Measurements from ENCODE around the gene DDX20. TPM values are rescaled to one million over a fixed set of nuclear protein-coding genes. Genes with fewer than 3 reads are reported as not detected.
A peak's percentile ranks its signal among the peaks of the same experiment; 100 is the strongest.
"Not testable (repeated sequence)": the region's sequence is repeated elsewhere in the genome, so short reads cannot be mapped to it uniquely, and the experiment has no call there.

Gene DDX20
- total RNA-seq, 1 donor from 2014 or later = 13.2 TPM

DNA sequence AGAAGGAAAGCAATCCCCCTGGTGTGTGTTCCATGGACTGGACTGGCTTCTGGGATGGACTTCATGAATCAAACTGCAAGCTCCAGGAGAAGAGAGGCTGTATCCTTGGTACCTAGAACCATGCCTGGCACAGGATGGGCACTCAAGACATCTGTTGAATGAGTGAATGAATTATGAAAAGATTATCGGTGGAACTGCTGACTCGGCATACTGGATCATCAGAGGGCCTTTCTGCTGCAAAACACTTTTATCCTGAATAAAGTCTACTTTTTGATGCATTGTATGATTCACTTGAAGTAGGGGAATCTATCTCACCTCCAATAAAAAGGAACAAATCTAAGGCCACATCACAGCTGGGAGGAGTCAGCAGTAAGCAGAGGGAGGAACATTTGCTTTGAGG is 42.9 kb downstream of the DDX20 start:
- TF ChIP-seq, protein P1, sequence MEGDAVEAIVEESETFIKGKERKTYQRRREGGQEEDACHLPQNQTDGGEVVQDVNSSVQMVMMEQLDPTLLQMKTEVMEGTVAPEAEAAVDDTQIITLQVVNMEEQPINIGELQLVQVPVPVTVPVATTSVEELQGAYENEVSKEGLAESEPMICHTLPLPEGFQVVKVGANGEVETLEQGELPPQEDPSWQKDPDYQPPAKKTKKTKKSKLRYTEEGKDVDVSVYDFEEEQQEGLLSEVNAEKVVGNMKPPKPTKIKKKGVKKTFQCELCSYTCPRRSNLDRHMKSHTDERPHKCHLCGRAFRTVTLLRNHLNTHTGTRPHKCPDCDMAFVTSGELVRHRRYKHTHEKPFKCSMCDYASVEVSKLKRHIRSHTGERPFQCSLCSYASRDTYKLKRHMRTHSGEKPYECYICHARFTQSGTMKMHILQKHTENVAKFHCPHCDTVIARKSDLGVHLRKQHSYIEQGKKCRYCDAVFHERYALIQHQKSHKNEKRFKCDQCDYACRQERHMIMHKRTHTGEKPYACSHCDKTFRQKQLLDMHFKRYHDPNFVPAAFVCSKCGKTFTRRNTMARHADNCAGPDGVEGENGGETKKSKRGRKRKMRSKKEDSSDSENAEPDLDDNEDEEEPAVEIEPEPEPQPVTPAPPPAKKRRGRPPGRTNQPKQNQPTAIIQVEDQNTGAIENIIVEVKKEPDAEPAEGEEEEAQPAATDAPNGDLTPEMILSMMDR (IDR thresholded peaks at IDR 0.05; ENCODE audit: insufficient read depth, low read length, severe bottlenecking) = no peak
- Histone ChIP-seq H3K36me3 (ENCODE audit: control insufficient read depth, insufficient read depth, low read length) (no peaks in the 10 kb centered on the region), H3K27me3 (ENCODE audit: control insufficient read depth, insufficient read depth, low read length) (no peaks in the 10 kb centered on the region), H3K4me3 (ENCODE audit: low read depth, low read length) (no peak overlapping the region)
- FAIRE-seq = no peak
- no peak for DNase-seq (ENCODE audit: low read depth)

DNA sequence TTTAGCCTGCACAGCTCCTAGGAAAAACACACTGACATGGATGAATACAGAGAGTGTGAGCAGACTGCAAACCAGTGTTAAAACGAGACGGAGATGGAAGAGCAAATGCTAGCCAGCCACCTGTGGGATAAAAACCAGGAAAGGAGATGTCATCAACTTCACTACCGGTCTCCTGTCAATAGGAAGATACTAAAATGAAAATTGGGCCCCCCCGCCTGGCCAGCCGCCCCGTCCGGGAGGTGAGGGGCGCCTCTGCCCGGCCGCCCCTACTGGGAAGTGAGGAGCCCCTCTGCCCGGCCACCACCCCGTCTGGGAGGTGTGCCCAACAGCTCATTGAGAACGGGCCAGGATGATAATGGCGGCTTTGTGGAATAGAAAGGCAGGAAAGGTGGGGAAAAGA is 44.0 kb downstream of the DDX20 start:
- FAIRE-seq; H3K27me3 ChIP-seq (ENCODE audit: control insufficient read depth, insufficient read depth, low read length); DNase-seq (ENCODE audit: low read depth); H3K36me3 ChIP-seq (ENCODE audit: control insufficient read depth, insufficient read depth, low read length); H3K4me3 ChIP-seq (ENCODE audit: low read depth, low read length): not testable (repeated sequence)

DNA sequence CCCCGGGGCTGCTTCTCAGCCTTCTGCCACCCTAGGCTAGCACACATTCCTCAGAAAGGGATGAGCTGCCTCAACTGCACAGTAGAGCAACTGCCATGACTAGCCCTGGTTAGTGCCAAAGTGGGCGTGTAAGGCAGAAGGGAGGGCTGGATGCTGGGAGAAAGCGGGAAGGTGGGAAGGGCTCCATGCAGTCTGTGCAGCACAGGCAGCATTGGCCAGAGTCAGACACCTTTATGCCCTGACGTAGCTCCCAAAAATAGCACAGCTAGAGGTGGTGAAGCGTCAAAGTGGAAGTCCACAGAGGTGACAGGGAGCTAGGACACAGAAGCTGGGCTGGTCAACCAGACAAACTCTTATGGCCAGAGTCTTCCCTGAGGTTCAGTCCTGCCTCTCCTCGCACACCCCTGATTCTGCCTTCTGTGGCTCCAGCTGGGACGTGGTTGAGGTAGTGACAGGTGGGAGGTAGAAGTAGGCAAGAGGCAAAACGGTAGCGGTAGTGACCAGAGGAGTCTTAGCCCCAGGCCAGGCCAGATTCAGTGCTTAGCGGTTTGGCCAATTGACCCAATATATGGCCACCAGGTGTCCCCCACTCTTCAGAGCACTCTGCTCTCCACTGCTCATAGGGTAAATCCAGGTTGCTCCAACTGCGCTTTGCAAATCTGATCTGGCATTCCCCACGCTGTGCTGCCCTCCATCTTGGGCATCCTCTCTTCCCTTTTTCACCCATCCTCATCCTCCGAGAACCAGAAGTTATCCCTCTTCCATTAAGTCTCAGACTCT is 45.6 kb downstream of the DDX20 start:
- DNase-seq (ENCODE audit: low read depth) (no peak), FAIRE-seq (no peak)
- no peaks in the 10 kb centered on the region for H3K36me3 ChIP-seq (ENCODE audit: control insufficient read depth, insufficient read depth, low read length)
- H3K4me3 ChIP-seq (ENCODE audit: low read depth, low read length) = no peak overlapping the region
- peaks cover 2% of the 10 kb centered on the region for H3K27me3 ChIP-seq (ENCODE audit: control insufficient read depth, insufficient read depth, low read length)
- TF ChIP-seq, protein P1 (IDR thresholded peaks at IDR 0.05; ENCODE audit: insufficient read depth, low read length, severe bottlenecking) = peak; percentile 14

DNA sequence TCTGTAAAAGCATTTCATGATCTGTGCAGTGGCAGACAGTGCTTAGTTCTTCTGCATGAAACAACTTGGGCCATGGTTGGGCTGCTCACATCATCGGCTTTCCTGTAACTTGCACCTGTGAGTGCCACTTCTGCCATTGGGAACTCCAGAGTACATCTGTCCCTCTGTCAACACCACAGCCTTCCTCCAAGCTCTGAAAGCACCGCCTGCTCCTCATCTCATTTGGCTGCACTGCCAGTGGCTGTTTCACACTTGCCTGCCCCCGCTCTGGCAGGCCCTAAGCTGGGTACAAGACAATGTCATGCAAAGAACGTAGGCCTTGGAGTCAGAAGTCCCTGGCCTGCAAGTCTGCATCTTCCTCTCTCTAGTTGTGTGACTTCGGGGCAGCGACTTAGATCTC is 46.4 kb downstream of the DDX20 start:
- H3K4me3 ChIP-seq (ENCODE audit: low read depth, low read length) = no peak overlapping the region
- peaks cover 2% of the 10 kb centered on the region for H3K27me3 ChIP-seq (ENCODE audit: control insufficient read depth, insufficient read depth, low read length)
- no peaks in the 10 kb centered on the region for H3K36me3 ChIP-seq (ENCODE audit: control insufficient read depth, insufficient read depth, low read length)
- TF ChIP-seq, protein P1 (IDR thresholded peaks at IDR 0.05; ENCODE audit: insufficient read depth, low read length, severe bottlenecking) = no peak
- DNase-seq (ENCODE audit: low read depth) (no peak), FAIRE-seq (no peak)

DNA sequence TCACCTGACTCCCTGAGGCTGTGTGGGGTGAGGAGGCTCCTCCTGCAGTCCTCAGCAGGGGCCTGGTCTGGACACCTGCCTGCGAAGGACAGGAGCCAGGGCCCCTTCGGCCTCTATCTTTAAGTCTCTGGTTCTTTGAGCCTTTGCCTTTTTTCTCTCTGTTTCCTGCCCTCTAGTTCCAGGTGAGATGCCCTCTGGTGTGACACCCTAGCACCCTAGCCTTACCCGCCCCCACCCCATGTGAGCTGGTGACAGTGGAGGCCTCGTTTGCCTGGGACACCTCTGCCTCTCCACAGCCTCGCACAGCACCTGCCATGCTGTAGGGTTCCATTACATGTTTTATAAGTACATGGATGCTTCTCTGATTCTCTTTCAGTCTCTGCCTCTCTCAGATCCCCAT is 47.3 kb downstream of the DDX20 start:
- Histone ChIP-seq H3K4me3 (ENCODE audit: low read depth, low read length) (no peak overlapping the region), H3K27me3 (ENCODE audit: control insufficient read depth, insufficient read depth, low read length) (peaks cover 2% of the 10 kb centered on the region), H3K36me3 (ENCODE audit: control insufficient read depth, insufficient read depth, low read length) (no peaks in the 10 kb centered on the region)
- FAIRE-seq (no peak), DNase-seq (ENCODE audit: low read depth) (no peak)
- TF ChIP-seq, protein P1 (IDR thresholded peaks at IDR 0.05; ENCODE audit: insufficient read depth, low read length, severe bottlenecking) = no peak

DNA sequence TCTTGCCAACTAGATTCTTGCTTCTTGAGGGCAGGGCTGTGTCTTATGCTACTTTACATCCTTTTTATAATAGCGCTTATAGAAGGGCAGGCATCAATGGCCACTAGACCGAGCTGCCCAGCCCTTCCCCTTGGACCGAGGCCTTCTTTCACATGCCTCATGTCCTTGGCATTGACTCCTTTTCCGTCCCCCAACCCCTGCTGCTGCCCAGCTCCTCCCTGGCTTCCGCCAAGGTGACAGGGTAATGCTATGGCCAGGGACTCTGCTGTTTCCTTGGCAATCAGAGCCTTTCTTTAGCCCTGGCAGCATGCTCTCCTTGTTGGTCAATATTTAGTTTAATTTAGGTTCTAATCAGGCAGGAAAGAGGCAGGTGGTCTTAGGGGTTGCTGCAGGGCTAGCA is 48.2 kb downstream of the DDX20 start:
- peaks cover 2% of the 10 kb centered on the region for H3K27me3 ChIP-seq (ENCODE audit: control insufficient read depth, insufficient read depth, low read length)
- FAIRE-seq (no peak), DNase-seq (ENCODE audit: low read depth) (no peak)
- TF ChIP-seq, protein P1 (IDR thresholded peaks at IDR 0.05; ENCODE audit: insufficient read depth, low read length, severe bottlenecking) = no peak
- H3K36me3 ChIP-seq (ENCODE audit: control insufficient read depth, insufficient read depth, low read length) = no peaks in the 10 kb centered on the region
- no peak overlapping the region for H3K4me3 ChIP-seq (ENCODE audit: low read depth, low read length)

Data from bronchial epithelial cell (primary cell).